Fibroblast of gingiva (primary cell): ENCODE measurements around the gene ZNF800.

Experiments
- DNase-seq: peaks from one replicate; pipeline ENCODE4 v3.0.0-alpha.2; 2011; ENCODE audit warnings: low read depth

Gene ZNF800

DNA sequence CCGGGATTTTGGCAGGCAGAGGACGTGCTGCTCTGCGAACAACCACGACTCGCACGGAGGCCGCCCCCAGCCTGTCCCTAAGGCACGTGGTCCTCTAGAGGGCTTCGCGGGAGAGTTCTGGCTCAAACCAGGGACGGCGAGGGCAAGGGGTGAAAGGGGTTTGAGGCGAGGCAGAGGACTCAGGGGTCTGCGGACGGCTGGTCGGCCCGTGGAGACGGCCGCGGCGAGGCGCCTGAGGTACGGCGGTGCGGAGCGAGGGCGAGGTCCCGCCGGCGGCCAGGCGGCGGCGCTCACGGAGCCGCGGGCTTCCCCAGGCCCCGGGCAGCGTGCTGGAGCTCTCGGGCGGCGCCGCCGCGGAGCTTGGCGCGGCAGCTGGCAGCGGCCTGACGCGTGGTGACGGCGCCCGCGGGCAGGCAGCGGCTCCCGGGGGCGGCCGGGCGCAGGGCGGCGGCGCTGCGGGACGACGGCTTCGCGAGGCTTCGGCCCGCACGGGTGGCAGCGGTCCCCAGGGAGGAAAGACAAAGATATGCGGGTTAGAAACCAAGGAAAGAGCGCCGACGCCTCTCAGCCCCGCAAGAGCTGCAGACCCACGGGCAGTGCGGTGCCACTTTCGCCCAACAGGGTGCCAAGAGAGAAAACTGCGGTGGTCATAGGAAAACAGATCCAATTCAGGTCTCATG is 44.8 kb downstream of the ZNF800 start:
- peak; percentile 64 for DNase-seq

DNA sequence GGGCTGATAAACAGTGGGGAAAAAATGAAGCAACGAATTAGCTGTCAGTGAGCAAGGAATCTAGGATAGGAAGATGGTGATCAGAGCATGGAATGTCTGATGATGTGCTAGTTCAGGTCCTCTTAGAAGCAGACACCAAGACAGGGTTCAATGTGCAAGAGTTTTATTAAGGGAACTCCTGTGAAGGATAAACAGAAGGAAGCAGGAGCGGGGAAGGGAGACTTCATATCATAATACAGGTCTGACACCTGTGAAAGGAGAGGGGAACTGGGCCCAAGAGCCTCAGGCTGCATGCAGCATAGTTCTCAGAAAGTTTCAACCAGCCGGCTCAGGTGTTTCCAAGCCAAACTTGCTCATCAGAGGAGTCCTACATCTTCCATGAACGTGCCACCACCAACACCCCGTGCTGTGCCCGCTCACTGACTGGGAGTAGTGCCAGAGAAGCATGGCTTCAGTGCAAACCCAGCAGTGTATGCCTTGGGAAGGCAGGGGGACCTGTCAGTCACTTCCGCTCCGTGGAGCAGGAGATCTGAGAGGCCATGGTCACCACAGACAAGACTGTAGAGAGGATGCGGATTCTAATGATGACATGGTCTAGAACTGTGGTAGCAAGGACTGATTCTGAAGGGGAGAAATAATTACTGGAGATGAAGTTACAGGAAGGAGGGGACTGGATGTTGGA is 45.8 kb downstream of the ZNF800 start:
- no peak for DNase-seq

DNA sequence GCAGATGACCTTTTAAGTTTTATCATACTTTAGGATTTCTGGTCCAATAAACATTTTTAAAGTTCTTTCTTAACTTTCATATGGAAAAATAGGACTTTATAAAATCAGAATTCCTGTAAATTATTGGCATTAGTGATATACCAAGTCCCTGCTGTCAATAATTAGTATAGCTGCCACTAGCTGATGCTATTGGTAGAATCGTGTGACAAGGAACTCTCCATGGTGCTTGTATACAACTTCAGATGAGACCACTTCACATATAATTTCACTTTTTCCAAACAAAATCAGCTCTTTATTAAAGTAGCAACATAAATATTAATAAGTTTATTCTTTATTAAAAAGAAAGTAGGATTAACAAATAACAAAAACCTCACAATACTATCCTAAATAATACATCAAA is 49.9 kb downstream of the ZNF800 start:
- DNase-seq, result no peak

DNA sequence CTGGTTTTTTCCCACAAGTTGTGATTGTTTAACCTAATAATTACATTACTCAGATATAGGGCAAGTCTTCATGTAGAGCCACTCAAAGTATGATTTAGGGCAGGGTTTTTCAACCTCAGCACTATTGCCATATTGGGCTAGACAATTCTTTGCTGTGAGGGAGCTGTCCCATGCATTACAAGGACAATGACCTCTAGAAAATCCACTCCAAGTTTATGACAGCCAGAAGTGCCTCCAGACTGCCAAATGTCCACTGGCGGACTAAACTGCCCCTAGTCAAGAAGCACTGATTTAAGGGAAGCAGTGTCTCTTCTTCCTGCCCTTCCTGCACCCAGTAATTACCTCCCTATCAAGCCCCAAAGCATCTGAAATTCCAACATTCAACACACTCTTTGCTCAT is 54.4 kb downstream of the ZNF800 start:
- no peak for DNase-seq

DNA sequence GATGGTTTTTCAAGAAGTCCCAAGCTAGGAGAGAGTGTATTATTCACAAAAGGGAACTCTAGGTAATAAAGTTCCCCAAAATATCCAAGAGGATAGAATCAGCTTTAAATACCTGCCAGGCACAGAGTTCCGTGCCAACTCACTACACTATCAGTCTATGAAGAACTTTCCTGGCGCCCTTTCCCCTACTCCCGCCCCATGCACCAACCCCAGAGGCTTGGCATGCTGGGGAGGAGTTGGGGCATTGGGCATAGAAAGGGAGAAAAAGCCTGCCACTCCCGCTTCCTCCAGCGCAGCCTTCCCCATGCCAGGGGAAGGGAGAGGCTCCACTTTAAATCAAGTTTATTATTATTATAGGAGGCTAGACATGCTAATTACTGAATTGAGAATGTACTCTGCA is 54.9 kb downstream of the ZNF800 start:
- no peak for DNase-seq

DNA sequence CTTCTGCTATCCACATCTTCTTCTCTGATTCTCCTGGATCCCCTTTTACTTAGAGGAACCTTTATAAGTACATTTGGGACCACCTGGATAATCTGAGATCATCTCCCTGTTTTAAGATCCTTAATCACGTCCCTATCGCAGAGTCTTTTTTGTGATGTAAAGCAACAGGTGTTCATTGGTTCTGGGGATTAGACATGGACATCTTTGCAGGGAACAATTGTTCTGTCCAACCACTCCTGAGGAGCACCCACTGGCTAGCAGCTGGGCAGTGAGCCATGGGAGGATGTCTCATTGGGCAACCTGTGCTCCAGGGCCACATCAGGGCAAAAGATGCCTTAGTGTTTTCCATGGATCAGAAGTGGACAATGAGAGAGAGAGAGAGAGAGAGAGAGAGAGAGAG is 56.0 kb downstream of the ZNF800 start:
- no peak for DNase-seq

DNA sequence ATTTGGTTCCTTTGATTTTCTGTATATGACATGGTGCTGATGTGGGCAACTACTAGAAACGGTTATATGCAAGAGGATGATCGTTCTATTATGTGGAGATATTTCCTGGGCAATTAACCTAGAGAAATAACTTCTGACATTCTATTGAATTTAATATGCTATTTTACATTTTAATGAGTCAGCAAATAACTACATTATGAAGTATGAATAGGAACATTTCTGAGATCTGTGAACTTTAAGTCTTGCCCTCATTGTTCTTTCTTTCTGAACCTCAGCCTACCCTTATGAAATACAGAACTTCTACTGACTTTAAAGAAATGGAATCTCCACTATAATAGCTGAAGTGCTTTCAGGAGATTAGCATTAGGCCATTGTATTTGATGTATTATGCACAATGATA is 59.6 kb downstream of the ZNF800 start:
- DNase-seq, result no peak

DNA sequence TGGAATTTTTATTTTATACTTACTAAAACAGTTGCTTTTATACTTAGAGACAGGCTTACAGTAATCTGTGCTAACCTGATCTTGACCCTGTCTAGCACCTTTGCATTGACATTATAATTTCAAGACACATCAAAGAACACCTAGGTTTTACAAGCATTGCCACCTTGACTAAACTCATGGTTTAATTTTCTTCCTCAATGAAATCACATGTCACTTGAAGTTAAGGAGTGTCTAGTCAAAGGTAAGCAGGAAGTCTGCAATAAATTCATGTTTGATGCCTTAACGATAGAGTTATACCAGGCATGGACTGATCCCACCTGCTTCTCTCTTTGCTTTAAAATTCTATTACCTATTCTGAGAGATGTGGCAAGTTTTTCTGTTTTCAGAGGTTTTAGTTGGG is 62.4 kb downstream of the ZNF800 start:
- DNase-seq, result no peak

DNA sequence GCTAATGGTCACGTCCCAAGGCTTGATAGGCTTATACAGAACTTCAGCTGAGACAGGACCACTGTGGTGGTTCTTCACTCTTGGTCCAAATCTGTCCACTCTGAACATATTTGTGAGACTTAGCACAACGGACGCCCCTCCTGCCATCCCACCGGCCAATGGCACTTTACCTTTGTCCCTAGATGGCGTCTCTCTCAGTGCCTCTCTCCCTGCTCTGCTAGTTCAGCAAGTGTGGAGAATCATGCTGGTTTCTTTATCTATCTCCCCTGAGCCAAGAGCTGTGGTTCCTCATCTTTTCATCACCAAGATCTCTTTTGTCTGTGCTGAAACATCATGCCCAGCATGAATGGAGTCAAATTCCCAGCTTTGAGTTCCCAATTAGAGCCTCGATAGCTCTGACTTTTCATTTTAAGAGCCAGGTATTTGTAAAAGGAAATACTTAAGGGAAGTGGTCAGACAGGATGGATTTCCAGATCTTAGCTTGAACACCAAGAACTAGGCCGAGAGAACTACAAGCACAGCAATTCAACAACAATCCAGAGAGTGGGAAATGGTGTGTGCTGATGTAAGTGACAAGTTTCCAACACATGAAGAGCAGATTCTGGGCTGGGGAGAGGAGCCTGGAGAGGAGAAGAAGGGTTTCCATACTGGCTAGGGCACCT is 69.5 kb downstream of the ZNF800 start:
- no peak for DNase-seq

DNA sequence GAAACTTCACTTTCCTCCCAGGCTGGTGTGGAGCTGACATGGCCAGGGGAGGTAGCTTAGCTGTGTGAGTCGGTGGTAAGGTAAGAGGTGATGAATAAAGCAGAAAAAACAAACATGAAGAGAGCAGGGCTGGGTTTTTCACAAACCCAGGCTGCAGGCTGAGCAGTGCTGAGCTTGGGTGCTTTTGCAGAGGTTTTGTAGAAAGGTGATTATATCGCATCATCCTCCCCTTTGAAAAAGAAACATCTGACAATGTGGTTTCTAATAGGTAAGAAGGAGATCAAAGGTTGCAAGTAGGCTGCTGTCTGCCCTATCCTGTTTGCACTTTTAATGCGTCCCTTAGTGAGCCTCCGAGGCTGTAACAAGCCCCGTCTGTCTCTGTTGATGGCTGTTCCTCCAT is 70.2 kb downstream of the ZNF800 start:
- DNase-seq, result no peak

DNA sequence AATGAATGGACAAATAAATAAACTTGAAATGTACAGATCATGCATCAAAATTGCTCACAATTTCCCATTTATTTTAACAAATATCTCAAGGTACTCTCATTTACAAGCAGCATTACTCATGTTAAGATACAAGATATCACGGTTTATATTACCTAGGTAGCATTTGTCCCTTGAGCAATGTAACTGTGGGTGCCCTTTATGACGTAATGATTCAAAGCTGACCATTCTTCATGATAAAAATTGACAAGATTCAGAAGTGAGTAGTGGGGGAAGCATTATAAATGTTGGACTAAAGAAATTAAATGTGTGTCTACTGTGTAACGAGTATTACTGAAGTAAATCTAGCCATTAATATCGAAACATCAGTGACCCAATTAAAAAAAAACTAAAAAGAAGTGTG is 71.5 kb downstream of the ZNF800 start:
- DNase-seq, result no peak
